Measurements from ENCODE around the gene KRTAP22-2. TPM values are rescaled to one million over a fixed set of nuclear protein-coding genes. Genes with fewer than 3 reads are reported as not detected.

The KRTAP22-2 gene
- total RNA-seq: not detected in 2 replicates

GRCh38 chr21:30590297-30590696 is at the start of gene KRTAP22-2:
KRTAP22-2 (minus strand) TSS chr21:30590397.
- Histone ChIP-seq H3K79me2 (ENCODE audit: insufficient read depth, low read length) (no peaks in the 10 kb centered on the region), H3K4me1 (ENCODE audit: insufficient read depth, low read length) (no peaks in the 10 kb centered on the region), H4K20me1 (ENCODE audit: insufficient read depth, low read length) (no peaks in the 10 kb centered on the region), H3K36me3 (ENCODE audit: insufficient read depth, low read length) (no peaks in the 10 kb centered on the region), H3K4me2 (ENCODE audit: insufficient read depth, low read length) (no peak within 1 kb of the TSS), H3K4me3 (ENCODE audit: insufficient read depth, low read length) (no peak within 1 kb of the TSS), H3K27ac (ENCODE audit: low read depth, low read length) (no peak within 1 kb of the TSS), H3K9me3 (ENCODE audit: low read depth, low read length) (no peaks in the 10 kb centered on the region), H2AFZ (ENCODE audit: low read length) (no peak within 1 kb of the TSS), H3K27me3 (ENCODE audit: insufficient read depth, low read length) (no peaks in the 10 kb centered on the region)
- DNase-seq (ENCODE audit: insufficient read length, low spot score, missing footprints): no peak
- TF ChIP-seq CTCF (IDR thresholded peaks at IDR 0.05; ENCODE audit: extremely low read depth, low read depth, low read length): no peak

- Histone ChIP-seq H2AFZ (ENCODE audit: low read length) (no peak overlapping the region), H3K4me2 (ENCODE audit: insufficient read depth, low read length) (no peak overlapping the region), H3K27me3 (ENCODE audit: insufficient read depth, low read length) (no peaks in the 10 kb centered on the region), H3K36me3 (ENCODE audit: insufficient read depth, low read length) (no peaks in the 10 kb centered on the region), H3K4me1 (ENCODE audit: insufficient read depth, low read length) (no peaks in the 10 kb centered on the region), H3K79me2 (ENCODE audit: insufficient read depth, low read length) (no peaks in the 10 kb centered on the region), H3K9me3 (ENCODE audit: low read depth, low read length) (no peaks in the 10 kb centered on the region), H3K4me3 (ENCODE audit: insufficient read depth, low read length) (no peak overlapping the region), H4K20me1 (ENCODE audit: insufficient read depth, low read length) (no peaks in the 10 kb centered on the region), H3K27ac (ENCODE audit: low read depth, low read length) (no peak overlapping the region)
- TF ChIP-seq CTCF (IDR thresholded peaks at IDR 0.05; ENCODE audit: extremely low read depth, low read depth, low read length): no peak
- DNase-seq (ENCODE audit: insufficient read length, low spot score, missing footprints): no peak
Measured at GRCh38 chr21:30638686-30639085, 48.5 kb upstream of the KRTAP22-2 start.

GRCh38 chr21:30634906-30635305 is 44.7 kb upstream of the KRTAP22-2 start, which contains the start of gene KRTAP20-2:
KRTAP20-2 (plus strand) TSS chr21:30635206; CDS start chr21:30635264, 58 bp downstream.
- Histone ChIP-seq H2AFZ (ENCODE audit: low read length) (no peak within 1 kb of the TSS), H3K4me1 (ENCODE audit: insufficient read depth, low read length) (no peaks in the 10 kb centered on the region), H4K20me1 (ENCODE audit: insufficient read depth, low read length) (no peaks in the 10 kb centered on the region), H3K9me3 (ENCODE audit: low read depth, low read length) (no peaks in the 10 kb centered on the region), H3K4me3 (ENCODE audit: insufficient read depth, low read length) (no peak within 1 kb of the TSS), H3K27ac (ENCODE audit: low read depth, low read length) (no peak within 1 kb of the TSS), H3K4me2 (ENCODE audit: insufficient read depth, low read length) (no peak within 1 kb of the TSS), H3K36me3 (ENCODE audit: insufficient read depth, low read length) (no peaks in the 10 kb centered on the region), H3K27me3 (ENCODE audit: insufficient read depth, low read length) (no peaks in the 10 kb centered on the region), H3K79me2 (ENCODE audit: insufficient read depth, low read length) (no peaks in the 10 kb centered on the region)
- no peak for TF ChIP-seq CTCF (IDR thresholded peaks at IDR 0.05; ENCODE audit: extremely low read depth, low read depth, low read length)
- no peak for DNase-seq (ENCODE audit: insufficient read length, low spot score, missing footprints)

GRCh38 chr21:30629200-30629599 is 39.0 kb upstream of the KRTAP22-2 start:
- no peak overlapping the region for H3K4me3 ChIP-seq (ENCODE audit: insufficient read depth, low read length)
- H3K27me3 ChIP-seq (ENCODE audit: insufficient read depth, low read length): no peaks in the 10 kb centered on the region
- no peak overlapping the region for H3K27ac ChIP-seq (ENCODE audit: low read depth, low read length)
- no peak overlapping the region for H2AFZ ChIP-seq (ENCODE audit: low read length)
- H3K9me3 ChIP-seq (ENCODE audit: low read depth, low read length): no peaks in the 10 kb centered on the region
- H3K4me2 ChIP-seq (ENCODE audit: insufficient read depth, low read length): no peak overlapping the region
- no peak for DNase-seq (ENCODE audit: insufficient read length, low spot score, missing footprints)
- no peaks in the 10 kb centered on the region for H4K20me1 ChIP-seq (ENCODE audit: insufficient read depth, low read length)
- no peaks in the 10 kb centered on the region for H3K79me2 ChIP-seq (ENCODE audit: insufficient read depth, low read length)
- no peak for TF ChIP-seq CTCF (IDR thresholded peaks at IDR 0.05; ENCODE audit: extremely low read depth, low read depth, low read length)
- no peaks in the 10 kb centered on the region for H3K36me3 ChIP-seq (ENCODE audit: insufficient read depth, low read length)
- no peaks in the 10 kb centered on the region for H3K4me1 ChIP-seq (ENCODE audit: insufficient read depth, low read length)
